ENCODE data around the gene MSI2. TPM values are rescaled to one million over a fixed set of nuclear protein-coding genes. Genes with fewer than 3 reads are reported as not detected.
A peak's percentile ranks its signal among the peaks of the same experiment; 100 is the strongest.

MSI2 gene
- polyA plus RNA-seq, 1 of the 3 experiments (the other 2 are of a cell fraction), result 24.1 TPM

- TF ChIP-seq PBX3 (IDR thresholded peaks at IDR 0.05) (peak; percentile 83), RCOR1 (IDR thresholded peaks at IDR 0.05; ENCODE audit: low read length) (peak; percentile 82), MAX (IDR thresholded peaks at IDR 0.05; ENCODE audit: low read depth) (no peak), GATA2 (CRISPR knock-in tag; IDR thresholded peaks at IDR 0.05) (peak; percentile 55)
Measured at GRCh38 chr17:57535249-57535966, 279.1 kb downstream of the MSI2 start (continued).

GRCh38 chr17:57536289-57536688, 280.0 kb downstream of the MSI2 start:
- no peaks in the 10 kb centered on the region for H3K36me3 ChIP-seq (replicated peaks in 1 of 2; ENCODE audit: control insufficient read depth in 1 of 2, insufficient read depth in 2 of 2, low read length in 1 of 2)
- H3K4me3 ChIP-seq (ENCODE audit: low read depth in 2 of 2, low read length in 1 of 2), result no peak overlapping the region
- CTCF ChIA-PET, result interaction anchor here (0.6 to 2.8 kb wide), 5 partner anchors 8 to 211 kb away, joined by 3 to 12 read pairs (median 3); no protein-coding TSS in a partner anchor
- H3K9ac ChIP-seq, result no peak overlapping the region
- H3K4me1 ChIP-seq (ENCODE audit: control insufficient read depth in 1 of 2, insufficient read depth in 2 of 2, low read depth in 1 of 2, low read length in 1 of 2), result peaks cover 35 to 96% of the 10 kb centered on the region in 2 experiments
- H3K27ac ChIP-seq (ENCODE audit: low read depth in 2 of 2, low read length in 1 of 2), result peak overlapping the region in 1 of 2 experiments; percentile 100; a peak in 2 of 4 replicates
- no peak overlapping the region for H3K4me2 ChIP-seq
- WGBS (ENCODE audit: low lambda C conversion rate), result 87% methylated on average over 4 of the region's 4 CpGs
- TF ChIP-seq MAX (IDR thresholded peaks at IDR 0.05; ENCODE audit: low read depth) (no peak), MEF2A (IDR thresholded peaks at IDR 0.05; ENCODE audit: borderline replicate concordance, low read depth) (no peak), FOXJ3 (CRISPR knock-in tag; IDR thresholded peaks at IDR 0.05) (no peak)
- POLR2A ChIA-PET, result interaction anchor here (1.1 to 3.7 kb wide), 3 partner anchors 9 to 87 kb away, joined by 3 to 18 read pairs (median 15); no protein-coding TSS in a partner anchor
- H2AFZ ChIP-seq (ENCODE audit: low read depth), result no peak overlapping the region
- H3F3A ChIP-seq (replicated peaks; ENCODE audit: insufficient read depth), result peaks cover 7% of the 10 kb centered on the region
- H3K27me3 ChIP-seq (ENCODE audit: insufficient read depth), result no peaks in the 10 kb centered on the region
- H4K20me1 ChIP-seq (ENCODE audit: insufficient read depth), result no peaks in the 10 kb centered on the region
- no peak for DNase-seq
- H3K9me3 ChIP-seq, result no peaks in the 10 kb centered on the region
- no peaks in the 10 kb centered on the region for H3K79me2 ChIP-seq (ENCODE audit: insufficient read depth)
- no peaks in the 10 kb centered on the region for H3K9me2 ChIP-seq

- CTCF ChIA-PET, result interaction anchor here (0.6 to 20.1 kb wide), 18 partner anchors 9 to 296 kb away, joined by 3 to 141 read pairs (median 5); no protein-coding TSS in a partner anchor
Measured at GRCh38 chr17:57536789-57537523, 280.6 kb downstream of the MSI2 start.

More at GRCh38 chr17:57536789-57537523, 280.6 kb downstream of the MSI2 start:
- TF ChIP-seq SMC3 (IDR thresholded peaks at IDR 0.05; ENCODE audit: low read depth, low read length) (0 out of 2 replicates have a peak, but pooled peaks have one; percentile 2), REST (IDR thresholded peaks at IDR 0.05; ENCODE audit: low read depth, low read length) (no peak)
- POLR2A ChIA-PET, result interaction anchor here (0.6 to 3.7 kb wide), 13 partner anchors 10 to 313 kb away, joined by 3 to 31 read pairs (median 4); partner anchors contain the start of gene MRPS23
- Histone ChIP-seq H3K27me3 (ENCODE audit: insufficient read depth) (no peaks in the 10 kb centered on the region), H3K36me3 (replicated peaks in 1 of 2; ENCODE audit: control insufficient read depth in 1 of 2, insufficient read depth in 2 of 2, low read length in 1 of 2) (no peaks in the 10 kb centered on the region), H3K9me3 (no peaks in the 10 kb centered on the region), H4K20me1 (ENCODE audit: insufficient read depth) (no peaks in the 10 kb centered on the region), H3F3A (replicated peaks; ENCODE audit: insufficient read depth) (peaks cover 7% of the 10 kb centered on the region), H2AFZ (ENCODE audit: low read depth) (peak overlapping the region; percentile 60; the same call in 1 of the 2 replicates), H3K4me1 (ENCODE audit: control insufficient read depth in 1 of 2, insufficient read depth in 2 of 2, low read depth in 1 of 2, low read length in 1 of 2) (peaks cover 40 to 96% of the 10 kb centered on the region in 2 experiments), H3K9ac (peak overlapping the region; percentile 32; the same call in 1 of the 2 replicates), H3K79me2 (ENCODE audit: insufficient read depth) (no peaks in the 10 kb centered on the region), H3K4me3 (ENCODE audit: low read depth in 2 of 2, low read length in 1 of 2) (peak overlapping the region in 1 of 2 experiments; percentile 16; a peak in 2 of 4 replicates), H3K27ac (ENCODE audit: low read depth in 2 of 2, low read length in 1 of 2) (peak overlapping the region; percentile 47 to 100), H3K9me2 (no peaks in the 10 kb centered on the region), H3K4me2 (peak overlapping the region; percentile 70)
- peak; percentile 74 for DNase-seq
- WGBS (ENCODE audit: low lambda C conversion rate), result 64% methylated on average over 10 of the region's 10 CpGs
